ENCODE measurements around the gene PPP1R3G. TPM values are rescaled to one million over a fixed set of nuclear protein-coding genes. Genes with fewer than 3 reads are reported as not detected.
A peak's percentile ranks its signal among the peaks of the same experiment; 100 is the strongest.

The PPP1R3G gene
- total RNA-seq (2016; rRNA removed; fragmentation: Illumina TruSeq; extraction: Trizol) (0.56 and 1.2 TPM in 2 replicates), polyA plus RNA-seq (2011; rRNA removed) (1.3 and 1.8 TPM in 2 replicates), polyA minus RNA-seq (2011; rRNA and poly(A)+ RNA removed; ENCODE audit: low replicate concordance) (0.14 and 3.0 TPM in 2 replicates), Bru-seq, nascent RNA (percentile 45 among the genes with signal in this experiment), BruChase-seq, experiment 1, labeled RNA remaining after a 6-hour chase (percentile 55 among the genes with signal in this experiment), BruChase-seq, experiment 2, labeled RNA remaining after a 2-hour chase (percentile 45 among the genes with signal in this experiment)
- 0.18 and 0.20 TPM in 2 replicates for total RNA-seq (2016; cell fraction: cytosol; rRNA removed; fragmentation: Illumina TruSeq; extraction: Trizol; ENCODE audit: low read depth)
- total RNA-seq (2016; cell fraction: insoluble cytoplasmic fraction; rRNA removed; fragmentation: Illumina TruSeq; extraction: Trizol), result 0.61 and 1.0 TPM in 2 replicates
- total RNA-seq (2016; cell fraction: membrane; rRNA removed; fragmentation: Illumina TruSeq; extraction: Trizol), result 0.52 and 0.74 TPM in 2 replicates
- total RNA-seq (2016; cell fraction: nucleus; rRNA removed; fragmentation: Illumina TruSeq; extraction: Trizol), result 0.88 and 1.0 TPM in 2 replicates
- 1.5 and 1.9 TPM in 2 replicates for polyA plus RNA-seq (2011; cell fraction: cytosol; rRNA removed)
- polyA plus RNA-seq (2011; cell fraction: nucleus; rRNA removed), result 3.4 and 3.6 TPM in 2 replicates
- polyA plus RNA-seq (2012), result 2.0 and 2.2 TPM in 2 replicates
- polyA plus RNA-seq (2016; cell fraction: cytosol; fragmentation: Illumina TruSeq; extraction: Trizol; ENCODE audit: low read depth), result 0.11 TPM in 2 replicates
- 0.44 and 0.60 TPM in 2 replicates for polyA plus RNA-seq (2016; cell fraction: insoluble cytoplasmic fraction; fragmentation: Illumina TruSeq; extraction: Trizol; ENCODE audit: low read depth)
- 0.29 and 0.52 TPM in 2 replicates for polyA plus RNA-seq (2016; cell fraction: membrane; fragmentation: Illumina TruSeq; extraction: Trizol; ENCODE audit: low read depth)
- polyA plus RNA-seq (2016; cell fraction: nucleus; fragmentation: Illumina TruSeq; extraction: Trizol; ENCODE audit: insufficient read depth, low read depth), result 0.61 and 0.77 TPM in 2 replicates
- 2.1 and 2.3 TPM in 2 replicates for polyA minus RNA-seq (2011; cell fraction: cytosol; rRNA and poly(A)+ RNA removed)
- 4.5 and 4.8 TPM in 2 replicates for polyA minus RNA-seq (2011; cell fraction: nucleus; rRNA and poly(A)+ RNA removed)
- long read RNA-seq, experiment 1, full-length matches to known transcripts, result 2 of 2 reads
- long read RNA-seq, experiment 1, partial matches to known transcripts, result 0 of 2 reads
- long read RNA-seq, experiment 1, other reads (novel, unspliced or antisense), result 0 of 2 reads
- long read RNA-seq, experiment 2, full-length matches to known transcripts, result 6 of 6 reads
- long read RNA-seq, experiment 2, partial matches to known transcripts, result 0 of 6 reads
- long read RNA-seq, experiment 2, other reads (novel, unspliced or antisense), result 0 of 6 reads

- Histone ChIP-seq H3K4me1 (ENCODE audit: insufficient read depth, low read length) (peaks cover 73% of the 10 kb centered on the region), H3K36me3 (replicated peaks in 1 of 2; ENCODE audit: control insufficient read depth in 1 of 2, insufficient read depth in 2 of 2, low read length in 2 of 2) (no peaks in the 10 kb centered on the region), H3K4me2 (ENCODE audit: low read depth, low read length) (peak within 1 kb of the TSS; percentile 96), H3K9me3 (ENCODE audit: low read length) (no peaks in the 10 kb centered on the region), H4K20me1 (ENCODE audit: insufficient read depth, low read length) (no peaks in the 10 kb centered on the region), H3K79me2 (ENCODE audit: insufficient read depth, low read length) (peaks cover 5% of the 10 kb centered on the region), H3K27me3 (ENCODE audit: control insufficient read depth in 1 of 2, insufficient read depth in 2 of 2, low read length in 2 of 2) (no peaks in the 10 kb centered on the region), H3K4me3 (replicated peaks in 1 of 3; ENCODE audit: insufficient read depth in 1 of 3, low read depth in 2 of 3, low read length in 3 of 3) (peak within 1 kb of the TSS; percentile 49 to 71 (median 51); a peak in 5 of 6 replicates), H3K9ac (ENCODE audit: insufficient read depth, low read depth, low read length) (peak within 1 kb of the TSS; percentile 76), H3K27ac (ENCODE audit: extremely low read length, insufficient read depth, low read length) (peak within 1 kb of the TSS; percentile 81), H2AFZ (ENCODE audit: low read length) (no peak within 1 kb of the TSS)
- POLR2A ChIA-PET, result no interaction called here
- TSS peak; percentile 26 for BruUV-seq (replicated peaks)
- intact Hi-C loops (cut with micrococcal nuclease; ENCODE audit: unreplicated experiment), result loop anchor here (5.0 kb wide), 1 partner anchor 32 kb away; no protein-coding TSS in a partner anchor
- ATAC-seq, result no peak
- FAIRE-seq, result no peak
- CTCF ChIA-PET (ENCODE audit: low intra/inter-chr PET ratio, low total read pairs), result no interaction called here
- no peak for DNase-seq (ENCODE audit: low spot score)
- in situ Hi-C loops (cut with HindIII; ENCODE audit: extremely low pct_ligation_motif_present, low pct_unique_long_range_greater_than_20kb), result no loop called here
- 93% methylated on average over 79 of the region's 83 CpGs for WGBS (ENCODE audit: low lambda C conversion rate)
- no peak for TF ChIP-seq ZNF550 (CRISPR knock-in tag; IDR thresholded peaks at IDR 0.05; ENCODE audit: borderline replicate concordance)
- 0 out of 2 replicates have a peak, but pooled peaks have one; percentile 2 for TF ChIP-seq ZIK1 (CRISPR knock-in tag; IDR thresholded peaks at IDR 0.05; ENCODE audit: borderline replicate concordance, low read depth)
- no peak for TF ChIP-seq SKI (IDR thresholded peaks at IDR 0.05; ENCODE audit: partially characterized antibody)
- peak; percentile 28; the same call in 1 of the 2 replicates for TF ChIP-seq ZNF280B (CRISPR knock-in tag; IDR thresholded peaks at IDR 0.05; ENCODE audit: borderline replicate concordance)
- TF ChIP-seq ATF1 (CRISPR knock-in tag; IDR thresholded peaks at IDR 0.05), result no peak
- no peak for TF ChIP-seq TCF12 (IDR thresholded peaks at IDR 0.05)
- 0 out of 2 replicates have a peak, but pooled peaks have one; percentile 22 for TF ChIP-seq TCF12 (CRISPR knock-in tag; IDR thresholded peaks at IDR 0.05)
- peak; percentile 99 for TF ChIP-seq ZBTB38 (CRISPR knock-in tag; IDR thresholded peaks at IDR 0.05)
These were observed at the start of gene PPP1R3G for GRCh38 chr6:5084781-5085647. Gene PPP1R3G (plus strand): TSS chr6:5085341. CDS start chr6:5085486, 145 bp downstream.
